ENCODE data around the gene RASL10A. TPM values are rescaled to one million over a fixed set of nuclear protein-coding genes. Genes with fewer than 3 reads are reported as not detected.

Gene RASL10A
- total and polyA plus RNA-seq, 2 experiments from 2014 or later = 0.33 to 6.3 TPM

GRCh38 chr22:29302681-29303465 is 12.6 kb downstream of the RASL10A start:
- H3K4me2 ChIP-seq = no peak overlapping the region
- no peaks in the 10 kb centered on the region for H3K27me3 ChIP-seq
- H3K27ac ChIP-seq = no peak overlapping the region
- WGBS (ENCODE audit: low lambda C conversion rate, missing lambda C conversion rate) = 70% methylated on average over 12 of the region's 13 CpGs
- no peak for DNase-seq (ENCODE audit: low spot score)
- H3K4me3 ChIP-seq = no peak overlapping the region
- no peaks in the 10 kb centered on the region for H3K36me3 ChIP-seq (replicated peaks; ENCODE audit: insufficient read depth, low read depth)
- no peaks in the 10 kb centered on the region for H3K4me1 ChIP-seq (ENCODE audit: insufficient read depth)
- TF ChIP-seq, protein P1, sequence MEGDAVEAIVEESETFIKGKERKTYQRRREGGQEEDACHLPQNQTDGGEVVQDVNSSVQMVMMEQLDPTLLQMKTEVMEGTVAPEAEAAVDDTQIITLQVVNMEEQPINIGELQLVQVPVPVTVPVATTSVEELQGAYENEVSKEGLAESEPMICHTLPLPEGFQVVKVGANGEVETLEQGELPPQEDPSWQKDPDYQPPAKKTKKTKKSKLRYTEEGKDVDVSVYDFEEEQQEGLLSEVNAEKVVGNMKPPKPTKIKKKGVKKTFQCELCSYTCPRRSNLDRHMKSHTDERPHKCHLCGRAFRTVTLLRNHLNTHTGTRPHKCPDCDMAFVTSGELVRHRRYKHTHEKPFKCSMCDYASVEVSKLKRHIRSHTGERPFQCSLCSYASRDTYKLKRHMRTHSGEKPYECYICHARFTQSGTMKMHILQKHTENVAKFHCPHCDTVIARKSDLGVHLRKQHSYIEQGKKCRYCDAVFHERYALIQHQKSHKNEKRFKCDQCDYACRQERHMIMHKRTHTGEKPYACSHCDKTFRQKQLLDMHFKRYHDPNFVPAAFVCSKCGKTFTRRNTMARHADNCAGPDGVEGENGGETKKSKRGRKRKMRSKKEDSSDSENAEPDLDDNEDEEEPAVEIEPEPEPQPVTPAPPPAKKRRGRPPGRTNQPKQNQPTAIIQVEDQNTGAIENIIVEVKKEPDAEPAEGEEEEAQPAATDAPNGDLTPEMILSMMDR (IDR thresholded peaks at IDR 0.05; ENCODE audit: poor library complexity) = no peak
- TF ChIP-seq EZH2 (IDR thresholded peaks at IDR 0.05; ENCODE audit: borderline replicate concordance) = no peak
- no peak for TF ChIP-seq EZH2phosphoT487 (IDR thresholded peaks at IDR 0.05; ENCODE audit: low read depth, severe bottlenecking, unreplicated experiment)
- no peaks in the 10 kb centered on the region for H3K9me3 ChIP-seq (ENCODE audit: low read depth)
- no peak overlapping the region for H2AFZ ChIP-seq
- H3K79me2 ChIP-seq = peaks cover 8% of the 10 kb centered on the region
- H3K9me2 ChIP-seq (replicated peaks; ENCODE audit: insufficient read depth) = no peaks in the 10 kb centered on the region
- H4K20me1 ChIP-seq (ENCODE audit: insufficient read depth, poor library complexity, severe bottlenecking) = peaks cover 7% of the 10 kb centered on the region

GRCh38 chr22:29302402-29302680 is 13.2 kb downstream of the RASL10A start:
- WGBS (ENCODE audit: low lambda C conversion rate, missing lambda C conversion rate) = 100% methylated on average over 2 of the region's 2 CpGs
- Histone ChIP-seq H3K9me3 (ENCODE audit: low read depth) (no peaks in the 10 kb centered on the region), H3K4me1 (ENCODE audit: insufficient read depth) (no peaks in the 10 kb centered on the region), H3K36me3 (replicated peaks; ENCODE audit: insufficient read depth, low read depth) (peaks cover 3% of the 10 kb centered on the region), H3K27ac (no peak overlapping the region), H4K20me1 (ENCODE audit: insufficient read depth, poor library complexity, severe bottlenecking) (peaks cover 9% of the 10 kb centered on the region), H3K9me2 (replicated peaks; ENCODE audit: insufficient read depth) (no peaks in the 10 kb centered on the region), H2AFZ (no peak overlapping the region), H3K79me2 (peaks cover 3% of the 10 kb centered on the region), H3K4me3 (no peak overlapping the region), H3K4me2 (no peak overlapping the region), H3K27me3 (no peaks in the 10 kb centered on the region)
- TF ChIP-seq, protein P1 (IDR thresholded peaks at IDR 0.05; ENCODE audit: poor library complexity) = no peak
- no peak for TF ChIP-seq EZH2 (IDR thresholded peaks at IDR 0.05; ENCODE audit: borderline replicate concordance)
- no peak for TF ChIP-seq EZH2phosphoT487 (IDR thresholded peaks at IDR 0.05; ENCODE audit: low read depth, severe bottlenecking, unreplicated experiment)
- no peak for DNase-seq (ENCODE audit: low spot score)

- no peaks in the 10 kb centered on the region for H3K79me2 ChIP-seq
- H3K4me3 ChIP-seq = no peak overlapping the region
- no peaks in the 10 kb centered on the region for H3K27me3 ChIP-seq
- TF ChIP-seq, protein P1 (IDR thresholded peaks at IDR 0.05; ENCODE audit: poor library complexity) = no peak
- TF ChIP-seq EZH2phosphoT487 (IDR thresholded peaks at IDR 0.05; ENCODE audit: low read depth, severe bottlenecking, unreplicated experiment) (no peak), EZH2 (IDR thresholded peaks at IDR 0.05; ENCODE audit: borderline replicate concordance) (no peak)
- no peak overlapping the region for H2AFZ ChIP-seq
- no peak overlapping the region for H3K27ac ChIP-seq
- H3K9me2 ChIP-seq (replicated peaks; ENCODE audit: insufficient read depth) = no peaks in the 10 kb centered on the region
- WGBS (ENCODE audit: low lambda C conversion rate, missing lambda C conversion rate) = 91% methylated on average over 17 of the region's 17 CpGs
- H3K4me2 ChIP-seq = no peak overlapping the region
- H3K4me1 ChIP-seq (ENCODE audit: insufficient read depth) = no peaks in the 10 kb centered on the region
- H3K36me3 ChIP-seq (replicated peaks; ENCODE audit: insufficient read depth, low read depth) = peaks cover 8% of the 10 kb centered on the region
- no peak for DNase-seq (ENCODE audit: low spot score)
- no peaks in the 10 kb centered on the region for H3K9me3 ChIP-seq (ENCODE audit: low read depth)
- H4K20me1 ChIP-seq (ENCODE audit: insufficient read depth, poor library complexity, severe bottlenecking) = peaks cover 13% of the 10 kb centered on the region
These were observed 13.6 kb downstream of the RASL10A start for GRCh38 chr22:29301716-29302401.

Measured in hepatocyte (in vitro differentiated cells).